ENCODE measurements around the gene SLC2A5. TPM values are rescaled to one million over a fixed set of nuclear protein-coding genes. Genes with fewer than 3 reads are reported as not detected.

The SLC2A5 gene
- total and polyA plus RNA-seq, 9 of the 15 experiments (the other 6 are each of a cell fraction or from before 2014, with no cell fraction given), result 0.08 TPM; not detected in 8

GRCh38 chr1:9075022-9075421, 5.6 kb upstream of the SLC2A5 start (continued):
- TF ChIP-seq FOXK2 (conservative IDR thresholded peaks at IDR 0.05 in 1 of 2, IDR thresholded peaks at IDR 0.05 in 1 of 2; ENCODE audit: low read depth in 2 of 2) (0 out of 4 replicates have a peak, but pooled peaks of 1 of the 2 experiments have one; percentile 24), ZNF766 (CRISPR knock-in tag; conservative IDR thresholded peaks at IDR 0.05) (no peak), KAT8 (IDR thresholded peaks at IDR 0.05; ENCODE audit: low read depth) (no peak), SRF (CRISPR knock-in tag; IDR thresholded peaks at IDR 0.05) (peak in 1 of 2 experiments; percentile 72; a peak in 1 of 4 replicates), ZNF174 (CRISPR knock-in tag; IDR thresholded peaks at IDR 0.05) (no peak), TRIM24 (IDR thresholded peaks at IDR 0.05) (no peak), TSC22D4 (tag; IDR thresholded peaks at IDR 0.05) (no peak), SAP30 (IDR thresholded peaks at IDR 0.05; ENCODE audit: borderline replicate concordance, insufficient read depth, low read depth, low read length, poor library complexity, severe bottlenecking) (no peak), ZNF431 (CRISPR knock-in tag; IDR thresholded peaks at IDR 0.05) (no peak), BRCA1 (IDR thresholded peaks at IDR 0.05) (no peak), BRCA1 (CRISPR knock-in tag; IDR thresholded peaks at IDR 0.05) (no peak), CCAR2 (IDR thresholded peaks at IDR 0.05; ENCODE audit: low read depth, low read length) (no peak), FOXJ3 (CRISPR knock-in tag; IDR thresholded peaks at IDR 0.05) (no peak), U2AF2 (optimal IDR thresholded peaks at IDR 0.05; ENCODE audit: low read depth, low read length) (no peak), NFRKB (IDR thresholded peaks at IDR 0.05; ENCODE audit: low read depth) (no peak), TARDBP (IDR thresholded peaks at IDR 0.05) (no peak), NR4A1 (CRISPR knock-in tag; IDR thresholded peaks at IDR 0.05) (no peak), NR4A1 (tag; IDR thresholded peaks at IDR 0.05) (no peak), L3MBTL2 (IDR thresholded peaks at IDR 0.05) (no peak), ASH1L (IDR thresholded peaks at IDR 0.05; ENCODE audit: borderline replicate concordance, low read depth, partially characterized antibody) (no peak), RNF2 (IDR thresholded peaks at IDR 0.05) (peak; percentile 30; the same call in 1 of the 2 replicates), GABPB2 (CRISPR knock-in tag; conservative IDR thresholded peaks at IDR 0.05) (no peak), MCM3 (IDR thresholded peaks at IDR 0.05) (no peak), HMBOX1 (IDR thresholded peaks at IDR 0.05) (no peak), VEZF1 (CRISPR knock-in tag; IDR thresholded peaks at IDR 0.05) (no peak), ZNF695 (CRISPR knock-in tag; IDR thresholded peaks at IDR 0.05) (no peak), EP300 (IDR thresholded peaks at IDR 0.05; ENCODE audit: low read length) (peak; percentile 44; the same call in 1 of the 2 replicates), COPS2 (conservative IDR thresholded peaks at IDR 0.05) (no peak), NR3C1 (CRISPR knock-in tag; IDR thresholded peaks at IDR 0.05) (no peak)
